HEK293 (cell line): ENCODE results near the gene GTPBP1.

Source experiments
- CTCF ChIA-PET: fragments of 350-600 bp; formaldehyde crosslinking; extraction: SDS; loops from one replicate; lab custom pipeline; 2021; ENCODE audit warnings: antibody characterized with exemption; lab: Yijun Ruan, JAX
- POLR2A ChIA-PET: fragments of 300-600 bp; formaldehyde crosslinking; extraction: SDS; loops from one replicate; lab custom pipeline; 2020; ENCODE audit warnings: antibody characterized with exemption, inconsistent platforms; lab: Yijun Ruan, JAX
- H3K27ac ChIP-seq: fragments of 200-500 bp; sonication (Bioruptor generic); 2 replicates; pipeline ENCODE4 v1.5.1; 2014; ENCODE audit warnings: low read depth, low read length, control low read depth, inconsistent platforms; ENCODE audit errors: extremely low read depth
- H3K36me3 ChIP-seq, 2 experiments: fragments of 200-500 bp in 1 of 2; sonication (Bioruptor generic) in 1 of 2; 1 replicate in 1 of 2; 2 replicates in 1 of 2; pipeline ENCODE4 v1.5.1; 2014 to 2017; ENCODE audit warnings: inconsistent platforms in 2 of 2, low read length in 2 of 2; ENCODE audit not compliant: control insufficient read depth in 2 of 2, insufficient read depth in 1 of 2
- H3K4me1 ChIP-seq: fragments of 200-500 bp; sonication (Bioruptor generic); 2 replicates; pipeline ENCODE4 v1.5.1; 2014; ENCODE audit warnings: mild to moderate bottlenecking, low read length, inconsistent platforms; ENCODE audit not compliant: control insufficient read depth, insufficient read depth
- H3K4me3 ChIP-seq: 2 replicates; pipeline ENCODE4 v1.5.1; 2011; ENCODE audit warnings: low read depth, mild to moderate bottlenecking, control low read depth, low read length, moderate library complexity
- H3K9me3 ChIP-seq: fragments of 200-500 bp; sonication (Bioruptor generic); 2 replicates; pipeline ENCODE4 v1.5.1; 2014; ENCODE audit warnings: low read depth, low read length, inconsistent platforms; ENCODE audit not compliant: control insufficient read depth, insufficient read depth
- HOXC10 ChIP-seq: sonication (generic); formaldehyde crosslinking; IDR thresholded peaks from 2 replicates; pipeline ENCODE4 v1.8.1; 2023; ENCODE audit warnings: mild to moderate bottlenecking, missing genetic modification reagents
- PRDM2 ChIP-seq: fragments of 450-650 bp; formaldehyde crosslinking; IDR thresholded peaks from 2 replicates; pipeline ENCODE4 v1.5.1; 2016; ENCODE audit warnings: missing biosample characterization, missing genetic modification characterization, borderline replicate concordance
- PRDM6 ChIP-seq: fragments of 450-650 bp; formaldehyde crosslinking; IDR thresholded peaks from 2 replicates; pipeline ENCODE4 v1.5.1; 2017; ENCODE audit warnings: missing biosample characterization, missing genetic modification characterization
- ZBTB20 ChIP-seq: fragments of 450-650 bp; formaldehyde crosslinking; IDR thresholded peaks from 2 replicates; pipeline ENCODE4 v1.5.1; 2016; ENCODE audit warnings: missing biosample characterization, missing genetic modification characterization
- ZBTB21 ChIP-seq: fragments of 450-650 bp; formaldehyde crosslinking; IDR thresholded peaks from 2 replicates; pipeline ENCODE4 v1.5.1; 2017; ENCODE audit warnings: missing biosample characterization, missing genetic modification characterization
- ZBTB48 ChIP-seq: fragments of 450-650 bp; formaldehyde crosslinking; IDR thresholded peaks from 2 replicates; pipeline ENCODE4 v1.5.1; 2016; ENCODE audit warnings: missing biosample characterization, missing genetic modification characterization
- ZNF121 ChIP-seq: fragments of 450-650 bp; formaldehyde crosslinking; IDR thresholded peaks from 2 replicates; pipeline ENCODE4 v1.5.1; 2016; ENCODE audit warnings: missing biosample characterization, missing genetic modification characterization
- ZNF391 ChIP-seq: fragments of 450-650 bp; formaldehyde crosslinking; IDR thresholded peaks from 2 replicates; pipeline ENCODE4 v1.5.1; 2016; ENCODE audit warnings: low read depth, missing biosample characterization, missing genetic modification characterization, borderline replicate concordance
- ZNF610 ChIP-seq: fragments of 450-650 bp; formaldehyde crosslinking; IDR thresholded peaks from 2 replicates; pipeline ENCODE4 v1.5.1; 2016; ENCODE audit warnings: missing biosample characterization, missing genetic modification characterization, borderline replicate concordance
- ZNF624 ChIP-seq: fragments of 450-650 bp; formaldehyde crosslinking; IDR thresholded peaks from 2 replicates; pipeline ENCODE4 v1.5.1; 2017; ENCODE audit warnings: missing biosample characterization, missing genetic modification characterization
- ZNF629 ChIP-seq: fragments of 450-650 bp; formaldehyde crosslinking; IDR thresholded peaks from 2 replicates; pipeline ENCODE4 v1.5.1; 2017; ENCODE audit warnings: missing biosample characterization, missing genetic modification characterization
- ZNF707 ChIP-seq: fragments of 450-650 bp; formaldehyde crosslinking; IDR thresholded peaks from 2 replicates; pipeline ENCODE4 v1.5.1; 2016; ENCODE audit warnings: missing biosample characterization, missing genetic modification characterization
- ZSCAN16 ChIP-seq: fragments of 450-650 bp; formaldehyde crosslinking; IDR thresholded peaks from 2 replicates; pipeline ENCODE4 v1.5.1; 2016; ENCODE audit warnings: missing biosample characterization, missing genetic modification characterization
- TF ChIP-seq, protein P1 (sequence below): fragments of 450-650 bp; formaldehyde crosslinking; IDR thresholded peaks from 2 replicates; pipeline ENCODE4 v1.5.1; 2016; ENCODE audit warnings: missing biosample characterization, missing genetic modification characterization
- TF ChIP-seq, protein P2 (sequence below): fragments of 450-650 bp; formaldehyde crosslinking; IDR thresholded peaks from 2 replicates; pipeline ENCODE4 v1.5.1; 2016; ENCODE audit warnings: missing biosample characterization, missing genetic modification characterization

GTPBP1 gene

DNA sequence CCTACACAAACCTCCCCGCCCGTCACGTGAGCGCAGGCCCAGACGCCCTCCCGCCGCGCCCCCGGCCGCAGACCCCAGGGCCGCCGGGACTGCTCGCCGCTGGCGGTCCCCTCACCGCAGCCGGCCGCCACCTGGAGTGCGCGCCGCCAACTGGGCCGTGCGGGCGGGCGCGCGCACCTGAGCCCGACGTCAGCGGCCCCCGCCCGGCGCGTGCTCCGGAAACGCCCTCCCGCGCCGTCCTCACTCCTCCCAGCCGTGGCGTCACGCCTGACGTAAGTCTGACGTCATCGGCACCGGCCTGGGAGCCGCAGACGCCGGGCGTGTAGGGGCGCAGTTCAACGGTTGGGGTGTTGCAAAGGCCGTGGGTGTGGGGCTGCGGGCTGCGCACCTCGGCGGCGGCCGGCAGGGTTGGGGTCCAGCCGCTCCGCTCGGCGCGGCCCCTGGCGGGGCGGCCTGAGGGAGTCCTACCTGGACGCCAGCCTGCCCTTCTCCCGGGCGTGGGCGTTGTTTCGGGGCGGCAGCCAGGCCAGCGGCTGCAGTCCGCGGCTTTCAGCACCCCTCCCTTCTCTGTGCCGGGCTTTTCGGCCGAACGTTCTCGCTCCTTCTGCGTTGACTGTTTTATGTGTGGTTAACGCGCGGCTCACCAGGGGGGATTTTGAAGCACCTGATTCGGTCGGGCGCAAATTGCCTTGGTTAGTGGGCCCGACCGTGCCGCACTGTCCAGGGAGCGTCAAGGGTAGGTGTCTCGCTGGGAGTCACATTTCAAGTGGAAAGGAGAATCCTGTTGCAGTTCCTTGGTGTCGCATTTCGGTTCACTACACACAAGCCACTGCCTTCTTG, 4.7 kb upstream of the GTPBP1 start, which contains the start of gene JOSD1 (continued):
- no peak for TF ChIP-seq PRDM2 (tag by site-specific recombination)
- TF ChIP-seq, all 188 proteins: peak for 96

DNA sequence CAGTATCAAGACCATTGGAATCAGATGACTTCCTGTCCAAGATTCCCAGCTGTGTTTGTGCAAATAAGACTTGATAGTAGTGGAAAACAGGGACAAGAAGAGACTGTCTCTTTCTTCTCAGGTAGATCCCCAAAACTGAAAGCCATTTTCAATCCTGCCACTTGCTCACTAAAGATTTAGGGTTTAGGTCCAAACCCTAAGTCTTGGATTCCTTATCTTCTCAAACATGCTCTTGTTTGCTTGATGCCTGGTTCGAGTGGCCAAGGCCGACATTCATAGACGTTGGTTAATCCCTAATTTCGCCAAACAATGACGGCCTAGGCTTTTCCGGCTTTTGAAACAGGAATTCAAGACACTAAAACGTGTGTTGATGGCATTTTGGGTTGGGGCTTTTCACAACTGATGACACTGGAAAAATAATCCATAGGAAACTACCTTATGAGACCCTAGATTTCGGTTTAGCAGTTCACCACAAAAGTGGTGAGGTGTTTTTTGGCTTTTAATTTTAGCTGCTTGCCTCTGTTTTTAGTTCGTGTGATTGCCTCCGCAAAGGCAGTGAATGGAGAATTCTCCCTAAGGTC, 1.0 kb upstream of the GTPBP1 start:
- POLR2A ChIA-PET = no interaction called here
- Histone ChIP-seq H3K36me3 (peaks cover 0 to 14% of the 10 kb centered on the region in 2 experiments; a peak in 1 of 3 replicates), H3K4me1 (peaks cover 13% of the 10 kb centered on the region), H3K9me3 (no peaks in the 10 kb centered on the region), H3K4me3 (peak overlapping the region; percentile 32), H3K27ac (peak overlapping the region; percentile 63)
- TF ChIP-seq ZNF610 (no peak), HOXC10 (CRISPR knock-in tag) (no peak), ZNF707 (tag by site-specific recombination) (no peak), PRDM6 (0 out of 2 replicates have a peak, but pooled peaks have one; percentile 18), ZBTB48 (tag by site-specific recombination) (0 out of 2 replicates have a peak, but pooled peaks have one; percentile 25), ZBTB20 (tag by site-specific recombination) (peak; percentile 32; the same call in 1 of the 2 replicates), ZBTB21 (tag by site-specific recombination) (no peak), ZNF391 (tag by site-specific recombination) (0 out of 2 replicates have a peak, but pooled peaks have one; percentile 67)
- CTCF ChIA-PET = interaction anchor here (0.9 kb wide), 1 partner anchor 21 kb away, joined by 4 read pairs; no protein-coding TSS in a partner anchor

GRCh38 chr22:38706101-38706900, 557 bp downstream of the GTPBP1 start:
- POLR2A ChIA-PET = interaction anchor here (0.7 to 2.0 kb wide), 10 partner anchors 9 to 210 kb away, joined by 3 to 17 read pairs (median 6); partner anchors contain the start of gene TOMM22
- CTCF ChIA-PET = interaction anchor here (0.7 to 2.2 kb wide), 8 partner anchors 8 to 593 kb away, joined by 3 to 19 read pairs (median 4); partner anchors contain the start of gene TOMM22
- Histone ChIP-seq H3K4me1 (peaks cover 13% of the 10 kb centered on the region), H3K9me3 (no peaks in the 10 kb centered on the region), H3K4me3 (peak overlapping the region; percentile 92), H3K36me3 (peaks cover 5 to 29% of the 10 kb centered on the region in 2 experiments; a peak in 1 of 3 replicates), H3K27ac (peak overlapping the region; percentile 94)
- TF ChIP-seq, protein P1, sequence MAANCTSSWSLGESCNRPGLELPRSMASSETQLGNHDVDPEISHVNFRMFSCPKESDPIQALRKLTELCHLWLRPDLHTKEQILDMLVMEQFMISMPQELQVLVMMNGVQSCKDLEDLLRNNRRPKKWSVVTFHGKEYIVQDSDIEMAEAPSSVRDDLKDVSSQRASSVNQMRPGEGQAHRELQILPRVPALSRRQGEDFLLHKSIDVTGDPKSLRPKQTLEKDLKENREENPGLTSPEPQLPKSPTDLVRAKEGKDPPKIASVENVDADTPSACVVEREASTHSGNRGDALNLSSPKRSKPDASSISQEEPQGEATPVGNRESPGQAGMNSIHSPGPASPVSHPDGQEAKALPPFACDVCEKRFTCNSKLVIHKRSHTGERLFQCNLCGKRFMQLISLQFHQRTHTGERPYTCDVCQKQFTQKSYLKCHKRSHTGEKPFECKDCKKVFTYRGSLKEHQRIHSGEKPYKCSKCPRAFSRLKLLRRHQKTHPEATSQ (tag by site-specific recombination) = no peak
- TF ChIP-seq ZNF121 (tag by site-specific recombination) (no peak), ZSCAN16 (tag by site-specific recombination) (no peak), ZNF624 (tag by site-specific recombination) (no peak), ZNF629 (no peak)
- TF ChIP-seq, protein P2, sequence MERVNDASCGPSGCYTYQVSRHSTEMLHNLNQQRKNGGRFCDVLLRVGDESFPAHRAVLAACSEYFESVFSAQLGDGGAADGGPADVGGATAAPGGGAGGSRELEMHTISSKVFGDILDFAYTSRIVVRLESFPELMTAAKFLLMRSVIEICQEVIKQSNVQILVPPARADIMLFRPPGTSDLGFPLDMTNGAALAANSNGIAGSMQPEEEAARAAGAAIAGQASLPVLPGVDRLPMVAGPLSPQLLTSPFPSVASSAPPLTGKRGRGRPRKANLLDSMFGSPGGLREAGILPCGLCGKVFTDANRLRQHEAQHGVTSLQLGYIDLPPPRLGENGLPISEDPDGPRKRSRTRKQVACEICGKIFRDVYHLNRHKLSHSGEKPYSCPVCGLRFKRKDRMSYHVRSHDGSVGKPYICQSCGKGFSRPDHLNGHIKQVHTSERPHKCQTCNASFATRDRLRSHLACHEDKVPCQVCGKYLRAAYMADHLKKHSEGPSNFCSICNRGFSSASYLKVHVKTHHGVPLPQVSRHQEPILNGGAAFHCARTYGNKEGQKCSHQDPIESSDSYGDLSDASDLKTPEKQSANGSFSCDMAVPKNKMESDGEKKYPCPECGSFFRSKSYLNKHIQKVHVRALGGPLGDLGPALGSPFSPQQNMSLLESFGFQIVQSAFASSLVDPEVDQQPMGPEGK (tag by site-specific recombination) = peak; percentile 78; the same call in 1 of the 2 replicates
